Stimulated activated CD8-positive, alpha-beta memory T cell treated with anti-CD3 and anti-CD28 coated beads, Interleukin-4, amount 100 ng/mL, for 4 hours (primary cell): Measurements from ENCODE around the gene MAGI1.

Source experiments
- DNase-seq, 2 donors: peaks; one replicate each; pipeline ENCODE4 v3.0.0-alpha.2; 2020; ENCODE audit warnings: low read depth in 2 of 2, low spot score in 1 of 2

The MAGI1 gene

DNA sequence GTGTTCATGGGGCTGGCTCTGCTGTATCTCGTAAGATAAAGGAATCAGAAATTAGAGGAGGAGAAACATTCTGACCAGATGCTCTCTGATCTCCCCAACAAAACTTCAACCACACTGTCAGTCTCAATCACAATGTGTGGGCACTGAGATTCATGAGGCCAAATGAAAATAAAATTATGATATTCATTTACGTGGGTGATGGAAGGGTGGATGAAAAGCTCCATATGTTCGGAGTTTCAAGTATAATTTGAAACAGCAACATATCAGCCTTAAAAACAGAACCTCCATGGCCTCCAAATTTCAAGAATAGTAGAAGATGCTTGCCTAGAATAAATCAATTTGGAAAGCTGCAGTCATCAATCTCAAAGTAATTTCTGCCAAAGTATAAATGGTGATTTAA, 363.7 kb downstream of the MAGI1 start:
- DNase-seq, result no peak

- DNase-seq, result no peak
These were observed 364.5 kb downstream of the MAGI1 start for GRCh38 chr3:65674226-65674625.

- no peak for DNase-seq
These were observed 365.6 kb downstream of the MAGI1 start for GRCh38 chr3:65672871-65673815.

DNA sequence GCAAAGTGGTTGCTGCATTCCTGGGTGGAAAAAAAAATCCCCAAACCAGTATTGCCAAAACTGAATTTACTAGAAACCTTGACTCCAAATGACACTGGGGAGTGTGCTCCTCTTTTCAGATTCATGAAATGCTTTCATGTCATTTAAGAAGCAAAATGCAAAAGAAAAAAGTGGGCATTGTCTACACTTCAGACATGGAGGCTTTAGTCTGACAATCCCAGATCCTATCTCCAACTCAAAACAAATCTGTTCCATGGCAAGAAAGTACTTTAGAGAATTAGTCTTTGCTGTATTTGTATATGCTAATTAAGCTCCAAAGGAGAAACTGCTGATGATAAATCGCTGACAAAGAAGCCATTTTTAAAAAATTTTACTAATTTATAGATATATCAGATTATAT, 366.7 kb downstream of the MAGI1 start:
- DNase-seq, result no peak

DNA sequence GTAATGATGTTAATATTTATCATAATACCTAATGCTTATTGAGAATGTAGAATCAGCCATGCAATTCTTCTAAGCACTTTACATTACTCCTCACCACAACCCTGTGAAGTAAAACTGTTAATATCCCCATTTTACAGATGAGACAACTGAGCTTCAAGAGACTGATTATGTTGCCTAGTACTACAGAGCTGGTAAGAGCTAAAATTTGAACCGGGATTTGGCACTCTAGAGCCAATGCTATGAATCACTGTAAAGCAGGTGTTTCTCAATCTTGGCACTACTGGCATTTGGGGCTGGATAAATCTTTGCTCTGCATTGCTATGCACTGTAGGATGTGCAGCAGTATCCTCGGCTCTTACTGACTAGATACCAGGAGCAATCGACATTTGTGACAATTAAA, 367.7 kb downstream of the MAGI1 start:
- no peak for DNase-seq

DNA sequence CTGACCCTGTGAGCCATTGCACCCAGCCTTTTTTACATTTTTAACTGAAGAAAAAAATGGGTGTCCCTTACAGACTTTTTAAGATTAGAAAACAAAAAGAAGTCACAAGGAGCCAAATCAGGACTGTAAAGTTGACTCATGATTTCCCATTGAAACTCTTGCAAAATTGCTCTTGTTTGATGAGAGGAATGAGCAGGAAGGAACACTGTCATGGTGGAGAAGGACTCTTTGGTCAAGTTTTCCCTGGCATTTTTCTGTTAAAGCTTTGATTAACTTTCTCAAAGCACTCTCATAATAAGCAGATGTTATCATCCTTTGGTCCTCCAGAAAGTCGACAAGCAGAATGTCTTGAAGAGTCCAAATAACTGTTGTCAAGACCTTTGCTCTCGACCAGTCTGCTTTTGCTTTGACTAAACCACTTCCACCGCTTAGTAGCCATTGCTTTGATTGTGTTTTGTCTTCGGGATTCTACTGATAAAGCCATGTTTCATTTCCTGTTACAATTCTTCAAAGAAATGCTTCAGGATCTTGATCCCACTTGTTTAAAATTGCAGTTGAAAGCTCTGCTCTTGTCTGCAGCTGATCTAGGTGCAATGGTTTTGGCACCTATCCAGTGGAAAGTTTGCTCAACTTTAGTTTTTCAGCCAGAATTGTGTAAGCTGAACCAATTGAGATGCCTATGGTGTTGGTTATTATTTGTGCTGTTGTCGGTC, 369.4 kb downstream of the MAGI1 start:
- no peak for DNase-seq

DNA sequence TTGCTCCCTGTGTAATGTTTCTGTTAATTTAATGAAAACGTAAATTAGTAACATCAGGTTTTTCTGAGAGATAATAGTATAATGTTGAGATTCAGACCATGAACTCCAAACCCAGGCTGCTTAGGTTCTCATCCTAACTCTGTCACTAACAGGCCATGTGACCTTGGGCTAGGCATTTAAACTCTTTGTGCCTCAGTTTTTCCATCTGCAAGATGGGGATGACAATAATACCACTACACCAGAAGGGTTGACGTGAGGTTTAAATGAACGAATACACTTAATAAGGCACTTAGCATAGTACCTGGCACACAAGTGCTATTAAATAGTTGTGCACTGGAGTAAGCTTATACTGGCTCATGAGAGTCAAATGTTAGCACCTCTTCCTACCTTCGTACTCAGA, 370.8 kb downstream of the MAGI1 start:
- DNase-seq, result no peak

DNA sequence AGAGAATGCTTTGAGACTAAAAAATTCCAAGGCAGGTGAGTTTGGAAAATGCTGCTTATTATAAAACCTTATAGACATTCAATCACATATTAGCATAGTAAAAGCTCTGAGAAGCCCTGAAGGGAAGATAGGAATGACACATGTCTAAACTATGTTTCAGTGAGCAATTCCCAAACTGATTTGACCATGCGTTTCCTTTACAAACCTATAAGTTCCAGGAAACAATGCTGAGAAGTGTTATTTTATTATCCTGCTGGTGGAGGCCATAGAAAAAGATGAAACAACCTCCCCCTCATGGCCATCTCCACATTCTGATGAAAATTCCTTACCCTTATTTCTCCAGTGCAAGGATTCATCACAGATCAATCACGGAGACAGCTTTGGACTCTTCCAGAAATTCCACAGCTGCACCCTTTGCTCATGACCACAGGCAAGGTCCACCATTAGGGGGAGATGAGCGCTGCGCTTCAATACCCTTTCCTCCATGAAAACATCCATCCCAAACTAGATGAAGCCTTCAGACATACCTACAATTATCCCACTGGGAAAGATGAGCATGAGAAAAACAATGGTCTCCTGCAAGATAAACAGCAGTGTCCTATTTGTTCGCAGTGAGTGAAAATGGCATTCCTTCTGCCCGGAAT, 372.1 kb downstream of the MAGI1 start:
- DNase-seq, result no peak

GRCh38 chr3:65665915-65666314, 372.8 kb downstream of the MAGI1 start:
- no peak for DNase-seq

- no peak for DNase-seq
These were observed 373.8 kb downstream of the MAGI1 start for GRCh38 chr3:65664931-65665330.

DNA sequence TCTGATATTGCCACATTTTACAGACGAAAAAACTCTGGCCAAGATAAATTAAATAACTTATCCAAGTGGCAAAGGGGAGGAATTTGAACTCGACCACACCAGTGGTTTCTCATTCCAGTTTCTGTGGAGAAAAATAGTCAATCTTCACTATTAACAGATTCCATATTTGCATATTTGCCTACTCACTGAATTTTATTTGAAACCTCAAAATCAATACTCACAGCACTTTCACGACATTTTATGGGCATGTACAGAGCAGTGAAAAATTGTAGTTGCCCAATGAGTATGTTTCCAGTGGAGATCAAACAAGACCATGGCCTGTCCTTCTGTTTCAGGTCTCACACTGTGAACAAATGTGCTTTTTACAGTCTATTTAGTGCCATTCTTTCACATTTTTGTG, 374.3 kb downstream of the MAGI1 start:
- no peak for DNase-seq

DNA sequence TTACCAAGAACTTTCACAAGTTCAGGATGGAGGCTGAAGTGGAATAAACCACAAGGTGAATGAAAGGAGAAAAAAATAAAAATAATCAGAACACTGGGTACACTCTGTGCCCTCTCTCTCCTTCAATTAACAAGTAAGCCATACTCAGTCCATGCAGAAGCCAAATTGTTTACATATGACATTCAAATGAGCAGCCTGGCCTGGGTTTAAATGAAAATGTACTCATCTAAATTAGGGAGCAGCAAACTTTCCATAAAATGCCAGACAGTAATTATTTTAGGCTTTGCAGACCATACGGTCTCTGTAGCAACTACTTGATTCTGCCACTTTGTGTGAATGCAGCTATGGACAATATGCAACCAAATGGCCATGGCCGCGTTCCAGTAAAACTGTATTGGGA, 376.6 kb downstream of the MAGI1 start:
- no peak for DNase-seq

DNA sequence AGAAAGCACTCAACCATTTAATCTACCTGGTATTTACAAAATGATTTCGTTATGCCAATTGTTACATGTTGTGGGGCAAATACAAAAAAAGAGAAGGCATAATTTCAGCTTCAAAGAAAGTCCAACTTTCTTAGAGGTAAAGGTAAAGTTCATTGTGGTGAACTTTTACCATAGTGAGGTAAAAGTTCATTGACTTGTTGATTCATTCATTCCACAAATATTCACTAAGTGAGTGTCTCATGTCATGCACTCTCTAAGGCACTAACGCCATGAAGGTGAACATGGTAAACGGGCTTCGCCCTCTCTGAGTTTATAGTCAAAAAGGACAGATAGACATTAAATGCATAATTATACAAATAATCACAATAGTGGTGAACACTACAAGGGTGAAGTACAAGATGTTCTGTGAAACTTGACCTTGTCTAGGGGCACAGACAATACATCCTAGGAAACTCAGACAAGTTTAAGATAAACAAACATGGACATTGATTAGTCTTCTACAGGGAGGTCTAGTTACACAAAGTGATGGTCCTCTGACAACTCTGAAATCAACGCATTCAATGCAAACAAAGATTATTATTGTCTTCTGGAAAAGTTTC, 378.6 kb downstream of the MAGI1 start:
- DNase-seq, result no peak

DNA sequence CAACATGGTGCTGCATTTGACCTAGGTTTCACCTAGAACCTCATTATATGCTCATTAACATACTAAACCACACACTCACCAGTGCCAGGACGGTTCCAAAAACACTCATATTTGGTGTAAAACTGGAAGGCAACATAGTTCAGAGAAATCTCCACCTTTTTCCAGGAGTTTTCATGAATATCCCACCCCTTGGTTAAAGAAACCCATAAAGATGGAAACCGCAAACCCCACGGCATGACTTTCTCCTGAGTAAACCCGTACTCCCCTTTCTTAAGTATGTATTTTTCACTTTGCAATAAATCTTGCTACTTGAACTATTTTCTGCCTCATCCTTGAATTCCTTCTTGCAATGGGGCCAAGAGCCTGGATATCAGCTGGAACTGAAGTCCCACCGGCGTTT, 379.3 kb downstream of the MAGI1 start:
- DNase-seq, result no peak

- DNase-seq, result no peak
These were observed 380.3 kb downstream of the MAGI1 start for GRCh38 chr3:65658401-65658800.

DNA sequence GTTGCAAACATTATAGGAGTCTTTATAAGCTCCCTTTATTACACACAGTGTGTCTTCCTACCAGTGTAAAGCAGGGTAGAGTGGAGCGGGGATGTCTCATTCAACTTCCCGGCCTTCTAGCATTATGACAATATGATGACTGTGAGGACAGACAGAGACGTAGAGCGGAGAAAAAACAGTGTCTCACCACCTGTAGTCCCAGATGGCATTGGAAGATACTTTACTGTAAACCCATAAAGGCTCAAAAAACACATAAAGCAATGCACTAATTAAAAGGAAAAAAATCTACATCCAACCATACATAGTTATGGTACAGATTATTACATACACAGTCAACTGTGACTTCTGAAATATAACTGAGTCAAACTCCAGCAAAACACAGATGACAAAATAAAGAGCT, 383.7 kb downstream of the MAGI1 start:
- DNase-seq, result no peak

GRCh38 chr3:65653731-65654130, 385.0 kb downstream of the MAGI1 start:
- DNase-seq, result no peak

DNA sequence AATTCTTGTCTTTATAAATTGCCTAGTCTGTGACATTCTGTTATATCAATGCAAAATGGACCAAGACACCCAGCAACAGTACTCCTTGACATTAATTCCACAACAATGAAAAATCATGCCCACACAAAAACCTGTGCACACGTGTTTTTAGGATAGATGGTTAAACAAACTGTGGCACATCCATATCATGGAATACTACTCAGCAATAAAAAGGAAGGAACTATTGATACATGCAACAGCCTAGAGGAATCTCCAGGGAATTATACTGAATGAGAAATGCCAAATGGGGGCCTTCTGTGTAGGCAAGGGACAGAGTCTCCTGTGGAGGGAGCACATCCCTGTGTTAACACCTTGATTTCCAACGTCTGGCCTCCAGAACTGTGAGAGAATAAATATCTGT, 388.5 kb downstream of the MAGI1 start:
- no peak for DNase-seq

DNA sequence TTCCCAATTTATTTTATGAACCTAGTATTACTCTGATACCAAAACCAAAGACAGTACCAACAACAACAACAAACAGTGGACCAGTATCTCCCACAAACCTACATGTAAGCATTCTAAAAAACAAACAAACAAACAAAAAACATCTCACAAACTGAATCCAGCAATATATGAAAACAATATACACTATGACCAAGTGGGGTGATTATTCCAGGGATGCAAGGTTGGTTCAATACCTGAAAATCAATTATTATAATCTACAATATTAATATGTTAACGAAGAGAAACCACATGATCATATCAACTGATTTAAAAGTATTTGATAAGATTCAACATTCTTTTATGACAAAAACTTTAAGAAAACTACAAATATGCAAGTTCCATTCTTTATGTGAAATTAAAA, 391.3 kb downstream of the MAGI1 start:
- no peak for DNase-seq

GRCh38 chr3:65642883-65643282, 395.8 kb downstream of the MAGI1 start:
- DNase-seq, result no peak

- DNase-seq, result no peak
These were observed 396.9 kb downstream of the MAGI1 start for GRCh38 chr3:65641777-65642176.

- DNase-seq, result no peak
These were observed 397.7 kb downstream of the MAGI1 start for GRCh38 chr3:65641045-65641444.
